ENCODE measurements around the gene SLC12A7.
"Not testable (repeated sequence)": the region's sequence is repeated elsewhere in the genome, so short reads cannot be mapped to it uniquely, and the experiment has no call there.

Gene SLC12A7

DNA sequence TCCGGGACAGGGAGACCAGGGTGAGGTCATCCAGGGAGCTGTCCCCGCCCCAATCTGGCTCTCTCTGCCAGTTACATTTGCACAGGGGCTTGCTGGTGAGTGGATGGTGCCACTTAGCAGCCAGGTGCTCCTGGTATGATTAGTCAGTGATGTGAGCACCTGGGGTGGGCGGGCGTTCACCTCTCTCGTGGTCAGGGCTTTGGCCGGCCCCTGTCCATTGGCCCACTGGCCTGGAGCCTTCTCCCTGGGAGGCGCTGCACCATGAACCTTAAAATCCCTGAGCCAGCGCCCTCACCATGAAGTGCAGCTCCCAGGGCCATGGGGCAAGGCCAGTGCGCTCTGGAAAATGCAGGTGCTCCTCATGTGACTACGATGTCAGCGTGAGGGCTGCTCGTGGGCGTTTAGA is 101.2 kb downstream of the SLC12A7 start:
- no peak for DNase-seq (ENCODE audit: low read depth in 1 of 2, low spot score in 1 of 2)

- DNase-seq (ENCODE audit: low read depth in 1 of 2, low spot score in 1 of 2): no peak
Observed at GRCh38 chr5:1010181-1010510, 101.7 kb downstream of the SLC12A7 start.

GRCh38 chr5:1009359-1010180 is 102.3 kb downstream of the SLC12A7 start:
- DNase-seq (ENCODE audit: low read depth in 1 of 2, low spot score in 1 of 2): no peak

DNA sequence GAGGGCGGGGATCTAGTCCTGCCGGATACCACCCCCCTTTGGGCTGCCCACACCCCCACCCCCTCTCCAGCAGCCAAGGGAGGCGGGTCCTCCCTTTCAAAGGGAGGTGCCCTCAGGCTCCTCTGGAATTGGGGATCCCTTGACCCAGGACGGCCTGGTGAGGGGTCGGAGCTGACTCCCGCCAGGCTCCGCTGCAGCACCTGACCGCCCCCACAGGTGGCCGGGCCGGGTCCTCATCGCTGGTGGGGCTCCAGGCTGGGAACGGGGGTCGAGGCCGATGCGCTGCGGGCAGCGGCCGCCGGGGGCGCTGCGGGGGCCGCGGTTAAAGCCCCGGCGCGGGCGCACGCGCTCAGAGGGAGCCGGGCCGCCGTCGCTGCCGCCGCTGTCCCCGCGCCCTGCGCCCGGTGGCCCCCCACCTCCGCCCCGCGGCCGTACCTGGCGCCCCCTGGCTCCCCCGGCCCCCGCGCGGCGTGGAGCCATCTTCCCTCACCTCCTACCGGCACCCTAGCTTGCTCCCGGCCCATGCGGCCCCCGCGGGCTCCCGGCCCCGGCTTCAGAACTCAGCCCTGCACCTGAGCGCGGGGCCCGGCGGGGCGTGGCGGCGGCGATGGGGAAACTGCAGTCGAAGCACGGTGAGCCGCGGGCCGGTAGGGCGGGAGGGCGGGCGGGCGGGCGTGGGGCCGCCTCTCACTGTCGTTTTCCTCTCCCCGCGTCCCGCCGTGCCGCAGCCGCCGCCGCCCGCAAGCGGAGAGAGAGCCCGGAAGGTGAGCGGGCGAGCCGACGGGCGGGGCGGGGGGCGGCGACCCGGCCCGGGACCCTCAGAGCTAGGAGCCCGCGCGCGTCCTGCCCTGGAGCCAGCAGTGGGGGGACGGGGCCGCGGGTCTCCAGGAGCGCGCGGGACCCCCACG is 103.2 kb downstream of the SLC12A7 start, which contains the start of gene NKD2:
NKD2 (plus strand) TSS at position 352 of the 908 bp plus-strand sequence; CDS start at position 608, 256 bp downstream.
- DNase-seq (ENCODE audit: low read depth in 1 of 2, low spot score in 1 of 2): peak in 1 of 2 donors; percentile 23

DNA sequence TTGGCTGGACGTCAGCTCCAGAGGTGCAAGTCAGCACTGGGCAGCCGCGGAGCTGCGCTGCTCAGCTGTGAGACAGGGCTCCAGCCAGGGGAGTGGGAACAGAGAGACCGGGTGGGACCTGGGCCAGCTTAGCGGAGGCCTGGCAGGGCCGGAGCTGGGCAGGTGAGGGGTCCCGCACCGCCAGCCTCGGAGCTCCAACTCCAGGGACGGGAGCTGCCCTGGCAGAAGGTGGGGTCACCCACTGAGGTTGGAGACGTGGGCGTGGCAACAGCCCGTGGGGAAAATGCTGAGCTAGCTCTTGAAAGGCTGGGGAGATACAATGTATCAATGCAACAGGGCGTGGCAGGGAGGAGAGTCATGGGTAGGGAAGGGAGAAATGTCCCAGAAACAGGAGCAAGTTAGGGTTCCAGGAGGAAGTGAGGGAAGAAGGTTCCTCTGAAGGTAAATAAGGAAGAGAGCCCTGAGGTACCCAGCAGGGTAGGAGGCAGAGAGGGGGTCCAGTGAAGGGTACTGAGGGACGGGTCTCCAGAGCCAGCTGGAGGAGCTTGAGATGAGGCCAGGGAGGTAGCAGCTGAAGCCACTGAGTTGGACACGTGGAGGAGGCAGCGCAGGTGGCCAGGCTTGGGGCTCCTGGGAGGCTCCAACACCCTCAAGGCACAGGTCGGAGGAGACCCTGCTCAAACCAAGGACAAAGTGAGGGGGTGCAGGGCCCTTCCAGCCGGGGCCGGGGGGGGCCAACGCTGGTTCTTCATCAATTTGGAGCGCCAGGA is 104.0 kb downstream of the SLC12A7 start:
- no peak for DNase-seq (ENCODE audit: low read depth in 1 of 2, low spot score in 1 of 2)

GRCh38 chr5:1007221-1007680 is 104.6 kb downstream of the SLC12A7 start:
- DNase-seq (ENCODE audit: low read depth in 1 of 2, low spot score in 1 of 2): no peak

DNA sequence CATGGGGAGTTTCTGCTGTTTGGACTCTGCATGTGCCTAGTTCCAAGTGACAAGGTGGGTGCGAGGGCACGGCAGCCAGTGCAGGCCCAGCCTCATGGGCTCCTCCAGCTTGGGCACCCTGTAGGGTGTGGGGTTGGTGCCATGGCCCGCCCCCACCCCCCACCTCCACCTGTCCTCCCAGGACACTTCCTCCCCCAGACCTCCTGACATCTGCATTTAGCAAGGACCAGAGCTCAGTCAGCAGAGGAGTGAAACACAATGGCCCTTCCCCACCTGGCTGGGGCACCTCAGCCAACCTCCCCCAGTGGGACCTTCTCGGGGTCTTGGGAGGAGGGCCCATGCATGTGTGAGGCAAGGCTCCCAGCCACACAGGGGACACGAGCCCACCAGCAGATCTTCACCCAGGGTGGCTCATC is 105.2 kb downstream of the SLC12A7 start:
- no peak for DNase-seq (ENCODE audit: low read depth in 1 of 2, low spot score in 1 of 2)

- DNase-seq (ENCODE audit: low read depth in 1 of 2, low spot score in 1 of 2): no peak
Observed at GRCh38 chr5:1005904-1006655, 105.8 kb downstream of the SLC12A7 start.

GRCh38 chr5:1005249-1005851 is 106.5 kb downstream of the SLC12A7 start:
- no peak for DNase-seq (ENCODE audit: low read depth in 1 of 2, low spot score in 1 of 2)

DNA sequence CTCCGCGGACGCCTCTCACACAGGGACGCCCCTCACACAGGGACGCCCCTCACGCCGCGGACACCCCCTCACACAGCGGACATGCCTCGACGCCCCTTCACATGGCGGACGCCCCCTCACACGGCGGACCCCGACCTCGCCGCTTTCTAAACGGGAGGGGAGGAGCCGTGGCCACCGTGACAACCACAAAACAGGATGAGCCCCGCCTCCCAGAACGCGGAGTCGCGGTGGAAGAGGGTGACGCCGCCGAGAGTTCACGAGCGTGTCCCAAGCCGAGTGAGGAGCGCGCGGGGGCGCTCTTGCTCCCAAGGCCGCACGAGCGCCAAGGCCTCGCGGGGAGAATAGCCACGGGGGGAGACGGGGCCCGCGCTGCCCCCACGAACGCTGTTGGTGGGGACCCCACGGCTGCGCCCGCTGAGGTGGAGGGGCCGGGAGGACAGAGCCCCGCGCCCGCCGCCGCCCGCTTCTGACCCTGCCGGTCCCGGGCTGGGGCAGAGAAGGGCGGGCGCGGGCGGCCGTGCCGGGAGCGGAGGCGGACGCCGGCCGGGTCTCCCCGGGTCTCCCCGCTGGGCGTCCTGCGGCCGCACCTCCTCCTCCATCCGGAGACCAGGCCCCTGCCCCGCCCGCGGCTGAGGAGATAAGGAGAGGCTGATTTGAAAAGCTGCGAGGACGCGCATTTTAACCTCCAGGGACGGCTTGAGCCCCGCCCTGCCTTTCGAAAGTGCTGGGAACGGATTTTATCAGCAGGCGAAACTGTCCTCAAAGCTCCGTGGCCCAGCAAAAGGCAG is 107.2 kb downstream of the SLC12A7 start:
- DNase-seq (ENCODE audit: low read depth in 1 of 2, low spot score in 1 of 2): no peak

DNA sequence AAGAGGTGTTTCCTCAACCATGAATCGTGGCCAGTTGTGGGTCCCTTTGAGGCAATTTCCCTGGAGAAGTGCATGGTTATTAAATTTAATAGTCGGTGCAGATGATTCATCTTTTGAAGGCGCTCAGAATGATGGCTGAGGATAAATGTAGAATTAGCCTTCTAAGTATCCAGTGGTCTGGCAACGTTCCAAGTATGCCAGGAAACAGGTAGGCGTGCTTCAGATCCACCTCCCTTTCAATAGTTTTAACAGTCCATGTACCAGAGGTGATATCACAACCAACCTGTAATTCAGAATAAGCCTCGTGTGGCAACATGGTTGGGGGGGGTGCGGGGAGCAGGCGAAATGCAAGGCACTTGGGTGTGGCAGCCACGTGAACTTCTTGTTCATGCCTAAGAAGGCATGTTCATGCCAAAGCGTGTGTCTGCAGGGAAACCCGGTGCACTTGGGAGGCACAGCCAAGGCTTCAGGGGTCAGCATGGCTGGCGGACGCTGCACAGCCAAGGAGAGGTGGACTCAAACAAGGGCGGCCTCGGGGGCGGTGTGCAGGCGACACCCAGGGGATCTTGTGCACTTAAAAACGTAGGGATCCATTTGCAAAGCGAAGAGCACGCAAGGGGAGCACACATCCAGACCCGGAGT is 108.4 kb downstream of the SLC12A7 start:
- no peak for DNase-seq (ENCODE audit: low read depth in 1 of 2, low spot score in 1 of 2)

DNA sequence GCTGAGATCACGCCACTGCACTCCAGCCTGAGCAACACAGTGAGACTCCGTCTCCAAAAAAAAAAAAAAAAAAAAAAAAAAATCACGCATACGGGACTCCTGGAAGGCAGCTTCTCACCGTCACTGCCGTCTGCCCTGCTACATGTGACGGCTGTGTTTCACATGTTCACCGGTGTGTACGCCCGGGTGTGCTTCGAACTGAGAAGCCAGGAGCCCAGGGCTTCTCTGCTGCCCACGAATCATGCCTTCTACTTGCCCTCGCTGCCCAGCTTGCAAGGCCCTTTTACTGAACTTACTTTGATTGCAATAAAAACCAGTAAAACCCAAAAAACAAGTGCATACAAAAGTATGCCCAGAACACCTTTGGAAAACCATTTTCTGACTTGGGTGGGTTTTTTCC is 109.0 kb downstream of the SLC12A7 start:
- no peak for DNase-seq (ENCODE audit: low read depth in 1 of 2, low spot score in 1 of 2)

- DNase-seq (ENCODE audit: low read depth in 1 of 2, low spot score in 1 of 2): no peak
Observed at GRCh38 chr5:1002271-1002546, 109.7 kb downstream of the SLC12A7 start.

DNA sequence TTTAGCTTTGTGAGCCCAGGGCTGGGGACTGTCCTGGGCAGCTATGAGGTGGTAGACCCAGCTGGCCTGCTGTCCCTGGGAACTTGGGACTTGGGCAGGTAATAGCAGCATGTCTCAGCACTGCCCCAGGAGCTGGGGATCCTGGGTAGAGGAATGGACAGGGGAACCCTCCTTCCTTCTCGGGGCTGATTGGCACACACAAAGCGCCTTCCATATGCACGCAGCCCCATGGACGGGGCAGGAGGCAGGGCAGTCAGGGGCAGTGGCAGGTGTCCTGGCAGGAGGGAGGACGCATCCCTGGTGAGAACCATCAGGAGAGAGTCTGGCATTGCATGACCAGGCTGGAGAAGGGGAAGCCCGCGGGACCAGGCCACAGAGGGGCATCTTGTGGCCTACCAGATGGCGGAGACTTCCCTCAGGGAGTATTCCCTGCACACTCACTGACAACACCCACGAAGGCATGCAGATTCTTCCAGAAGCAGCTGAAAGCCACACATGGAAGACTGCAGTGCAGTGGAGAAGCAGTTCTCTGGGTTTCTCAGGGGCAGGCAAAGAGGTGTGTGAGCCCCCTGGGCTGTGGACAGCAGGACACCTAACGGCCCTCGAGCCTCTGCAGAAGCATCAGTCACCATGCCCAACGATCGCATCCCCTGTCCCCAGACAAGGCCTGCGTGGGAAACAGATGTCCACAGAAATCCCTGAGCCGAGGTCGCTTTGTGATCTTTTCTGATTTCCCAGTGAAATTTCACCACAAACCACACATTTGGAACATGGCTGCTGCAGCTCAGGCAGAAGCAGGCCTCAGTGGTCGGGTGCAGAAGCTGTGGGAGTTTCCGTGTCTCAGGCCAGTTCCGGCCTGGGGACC is 110.2 kb downstream of the SLC12A7 start:
- no peak for DNase-seq (ENCODE audit: low read depth in 1 of 2, low spot score in 1 of 2)

GRCh38 chr5:1000831-1001230 is 111.0 kb downstream of the SLC12A7 start:
- not testable (repeated sequence) for DNase-seq (ENCODE audit: low read depth in 1 of 2, low spot score in 1 of 2)

All from activated T-helper 1 cell treated with anti-CD3 and anti-CD28 coated beads, Interleukin-2, amount 50 U/mL, for 16 hours (primary cell).